Activated CD8-positive, alpha-beta T cell treated with anti-CD3 and anti-CD28 coated beads, Interleukin-2, amount 10 ng/mL, durations not matched to agents 7 days and 5 days (primary cell): Measurements from ENCODE around the gene TNXB. TPM values are rescaled to one million over a fixed set of nuclear protein-coding genes. Genes with fewer than 3 reads are reported as not detected.
A peak's percentile ranks its signal among the peaks of the same experiment; 100 is the strongest.

Experiments
- ATAC-seq: fragments of 150-1000 bp; cut with Tn5 transposase; one replicate; pipeline ENCODE4 v1.10.0; 2021; ENCODE audit warnings: moderate library complexity
- CTCF ChIA-PET: fragments of 350-600 bp; sonication (Branson Sonifier 250); formaldehyde crosslinking; loops from one replicate; lab custom pipeline; 2021; ENCODE audit warnings: antibody characterized with exemption; lab: Charles Lee
- POLR2A ChIA-PET: fragments of 350-600 bp; sonication (Branson Sonifier 250); formaldehyde crosslinking; loops from one replicate; lab custom pipeline; 2021; ENCODE audit warnings: antibody characterized with exemption; lab: Charles Lee
- DNase-seq: peaks from one replicate; pipeline ENCODE4 v3.0.0-alpha.2; 2020
- H3K27ac Mint-ChIP-seq: one replicate; pipeline ENCODE4 v1.8.0; 2021; ENCODE audit warnings: mild to moderate bottlenecking, mixed read lengths
- H3K27me3 Mint-ChIP-seq: one replicate; pipeline ENCODE4 v1.8.0; 2021; ENCODE audit warnings: low read depth, mixed read lengths
- H3K36me3 Mint-ChIP-seq: one replicate; pipeline ENCODE4 v1.8.0; 2021; ENCODE audit warnings: low read depth, mixed read lengths
- H3K4me1 Mint-ChIP-seq: one replicate; pipeline ENCODE4 v1.8.0; 2021; ENCODE audit warnings: low read depth, mixed read lengths
- H3K4me3 Mint-ChIP-seq: one replicate; pipeline ENCODE4 v1.8.0; 2021; ENCODE audit warnings: mild to moderate bottlenecking, mixed read lengths
- H3K9me3 Mint-ChIP-seq: one replicate; pipeline ENCODE4 v1.8.0; 2022; ENCODE audit warnings: mixed read lengths; ENCODE audit not compliant: insufficient read depth
- total RNA-seq, 2 experiments: library from RNA; stranded (reverse); gene quantifications; one replicate each; pipeline ENCODE4 v1.2.3, GENCODE V29; 2021

Gene TNXB
- total RNA-seq, 2 experiments from 2014 or later, result 3.4 to 4.8 TPM

DNA sequence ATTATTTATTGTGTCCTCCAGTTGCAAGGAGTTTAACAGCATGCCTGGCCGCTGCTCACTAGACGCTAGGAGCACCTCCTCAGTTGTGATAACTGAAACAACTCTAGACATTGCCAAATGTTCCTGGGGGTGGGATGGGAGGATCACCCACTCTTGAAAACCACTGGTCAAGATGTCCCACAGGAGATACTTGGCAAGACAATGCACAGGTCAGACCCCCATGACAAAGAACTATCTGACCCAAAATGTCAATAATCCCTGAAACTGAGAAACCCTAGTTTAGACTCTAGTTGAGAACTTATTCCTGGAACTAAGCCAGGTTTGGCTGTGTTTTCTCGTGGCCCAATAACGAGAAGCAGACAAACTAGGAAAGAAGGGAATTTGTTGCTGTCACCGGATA is 30.5 kb upstream of the TNXB start:
- no peak for DNase-seq
- no peaks in the 10 kb centered on the region for H3K9me3 Mint-ChIP-seq
- H3K4me1 Mint-ChIP-seq, result no peaks in the 10 kb centered on the region
- no peak overlapping the region for H3K4me3 Mint-ChIP-seq
- ChIA-PET POLR2A (no interaction called here), CTCF (interaction anchor here (1.6 kb wide), 1 partner anchor 10 kb away, joined by 10 read pairs; the partner anchor contains the start of gene FKBPL)
- H3K27ac Mint-ChIP-seq, result no peak overlapping the region
- no peaks in the 10 kb centered on the region for H3K36me3 Mint-ChIP-seq
- no peak for ATAC-seq
- peaks cover 12% of the 10 kb centered on the region for H3K27me3 Mint-ChIP-seq

DNA sequence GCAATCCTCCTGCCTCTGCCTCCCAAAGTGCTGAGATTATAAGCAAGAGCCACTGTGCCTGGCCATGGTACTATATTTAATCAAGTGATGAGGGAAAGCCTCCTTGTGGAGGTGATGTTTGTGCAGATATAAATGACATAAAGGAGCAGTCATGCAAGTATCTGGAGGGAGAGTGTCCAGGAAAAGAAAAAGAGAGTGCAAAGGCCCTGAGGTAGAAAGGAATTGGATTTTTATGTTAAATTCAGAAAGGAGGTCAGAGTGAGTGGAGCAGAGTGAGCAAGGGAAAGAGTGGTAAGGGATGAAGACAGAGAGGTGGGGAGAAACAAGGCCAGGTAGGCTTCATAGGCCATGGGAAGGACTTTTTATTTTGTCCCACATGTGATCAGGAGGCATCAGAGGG is 28.3 kb upstream of the TNXB start:
- Mint-ChIP-seq H3K36me3 (no peaks in the 10 kb centered on the region), H3K4me3 (no peak overlapping the region), H3K27me3 (peaks cover 15% of the 10 kb centered on the region), H3K27ac (no peak overlapping the region), H3K4me1 (no peaks in the 10 kb centered on the region), H3K9me3 (no peaks in the 10 kb centered on the region)
- DNase-seq, result no peak
- ChIA-PET POLR2A (no interaction called here), CTCF (no interaction called here)
- ATAC-seq, result no peak

DNA sequence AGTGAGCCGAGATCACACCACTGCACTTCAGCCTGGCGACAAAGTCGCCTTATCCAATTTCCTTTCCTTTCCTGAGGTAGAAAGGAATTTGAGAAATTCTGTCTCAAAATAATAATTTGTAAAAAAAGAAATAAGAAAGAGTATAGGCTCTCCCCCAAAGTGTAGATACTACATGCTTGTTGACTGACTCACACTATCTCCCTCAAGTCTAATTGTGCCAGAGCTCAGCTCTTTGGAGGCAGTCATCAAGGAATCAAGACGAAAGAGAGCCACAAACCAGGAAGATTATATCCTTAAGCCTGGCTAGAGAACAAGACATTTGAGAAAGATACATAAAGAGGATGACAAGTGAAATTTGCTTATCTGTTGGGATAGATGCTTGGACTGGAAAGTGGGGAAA is 24.6 kb upstream of the TNXB start:
- ChIA-PET POLR2A (no interaction called here), CTCF (no interaction called here)
- no peak overlapping the region for H3K4me3 Mint-ChIP-seq
- H3K36me3 Mint-ChIP-seq, result peaks cover 1% of the 10 kb centered on the region
- H3K27ac Mint-ChIP-seq, result no peak overlapping the region
- ATAC-seq, result no peak
- no peaks in the 10 kb centered on the region for H3K9me3 Mint-ChIP-seq
- peaks cover 14% of the 10 kb centered on the region for H3K4me1 Mint-ChIP-seq
- H3K27me3 Mint-ChIP-seq, result peaks cover 9% of the 10 kb centered on the region
- no peak for DNase-seq

DNA sequence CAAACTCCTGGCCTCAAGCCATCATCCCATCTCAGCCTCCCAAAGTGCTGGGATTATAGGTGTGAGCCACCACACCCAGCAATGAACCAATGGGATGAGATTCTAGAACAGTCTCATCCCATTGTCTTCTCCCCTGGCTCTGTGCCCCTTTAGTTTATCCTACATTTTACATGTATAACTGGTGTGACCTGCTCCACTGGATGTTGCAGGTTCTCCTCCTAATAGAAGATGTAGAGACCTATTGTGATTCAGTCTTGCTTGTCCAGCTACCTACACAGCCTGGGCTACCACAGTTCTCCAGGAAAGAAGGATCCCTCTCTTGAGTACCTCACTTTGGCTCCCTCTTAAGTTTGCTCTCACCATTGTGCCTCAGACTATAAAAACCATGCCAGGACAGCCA is 23.0 kb upstream of the TNXB start:
- Mint-ChIP-seq H3K4me3 (no peak overlapping the region), H3K9me3 (no peaks in the 10 kb centered on the region), H3K36me3 (peaks cover 10% of the 10 kb centered on the region), H3K27ac (no peak overlapping the region), H3K27me3 (peaks cover 9% of the 10 kb centered on the region), H3K4me1 (peaks cover 27% of the 10 kb centered on the region)
- POLR2A ChIA-PET, result no interaction called here
- CTCF ChIA-PET, result interaction anchor here (1.3 kb wide), 1 partner anchor 64 kb away, joined by 4 read pairs; no protein-coding TSS in a partner anchor
- no peak for ATAC-seq
- no peak for DNase-seq

DNA sequence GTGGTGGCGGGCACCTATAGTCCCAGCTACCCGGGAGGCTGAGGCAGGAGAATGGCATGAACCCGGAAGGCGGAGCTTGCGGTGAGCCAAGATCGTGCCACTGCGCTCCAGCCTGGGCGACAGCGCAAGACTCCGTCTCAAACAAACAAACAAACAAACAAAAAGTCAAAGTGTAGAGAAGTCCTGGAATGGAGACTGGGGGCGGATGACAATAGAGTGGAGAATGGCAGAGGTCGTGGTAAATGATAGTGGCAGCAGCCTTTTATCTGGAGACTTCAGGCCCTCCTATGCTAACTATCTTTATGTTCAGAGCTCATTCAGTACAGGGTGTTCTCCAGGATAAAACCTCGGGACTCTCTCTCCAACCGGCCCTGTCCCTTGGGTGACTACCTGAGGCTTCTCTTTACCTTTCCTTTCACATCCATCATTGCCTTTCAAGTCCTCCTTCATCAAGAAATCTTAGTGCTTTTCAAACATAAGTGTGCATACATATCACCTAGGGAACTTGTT is 22.4 kb upstream of the TNXB start:
- DNase-seq (no peak), ATAC-seq (no peak)
- peaks cover 16% of the 10 kb centered on the region for H3K36me3 Mint-ChIP-seq
- POLR2A ChIA-PET, result no interaction called here
- H3K27ac Mint-ChIP-seq, result no peak overlapping the region
- no peaks in the 10 kb centered on the region for H3K9me3 Mint-ChIP-seq
- H3K4me3 Mint-ChIP-seq, result peak overlapping the region; percentile 11
- peaks cover 33% of the 10 kb centered on the region for H3K4me1 Mint-ChIP-seq
- H3K27me3 Mint-ChIP-seq, result peaks cover 9% of the 10 kb centered on the region
- CTCF ChIA-PET, result interaction anchor here (1.3 to 5.4 kb wide), 3 partner anchors 14 to 64 kb away, joined by 4 to 67 read pairs (median 4); no protein-coding TSS in a partner anchor

DNA sequence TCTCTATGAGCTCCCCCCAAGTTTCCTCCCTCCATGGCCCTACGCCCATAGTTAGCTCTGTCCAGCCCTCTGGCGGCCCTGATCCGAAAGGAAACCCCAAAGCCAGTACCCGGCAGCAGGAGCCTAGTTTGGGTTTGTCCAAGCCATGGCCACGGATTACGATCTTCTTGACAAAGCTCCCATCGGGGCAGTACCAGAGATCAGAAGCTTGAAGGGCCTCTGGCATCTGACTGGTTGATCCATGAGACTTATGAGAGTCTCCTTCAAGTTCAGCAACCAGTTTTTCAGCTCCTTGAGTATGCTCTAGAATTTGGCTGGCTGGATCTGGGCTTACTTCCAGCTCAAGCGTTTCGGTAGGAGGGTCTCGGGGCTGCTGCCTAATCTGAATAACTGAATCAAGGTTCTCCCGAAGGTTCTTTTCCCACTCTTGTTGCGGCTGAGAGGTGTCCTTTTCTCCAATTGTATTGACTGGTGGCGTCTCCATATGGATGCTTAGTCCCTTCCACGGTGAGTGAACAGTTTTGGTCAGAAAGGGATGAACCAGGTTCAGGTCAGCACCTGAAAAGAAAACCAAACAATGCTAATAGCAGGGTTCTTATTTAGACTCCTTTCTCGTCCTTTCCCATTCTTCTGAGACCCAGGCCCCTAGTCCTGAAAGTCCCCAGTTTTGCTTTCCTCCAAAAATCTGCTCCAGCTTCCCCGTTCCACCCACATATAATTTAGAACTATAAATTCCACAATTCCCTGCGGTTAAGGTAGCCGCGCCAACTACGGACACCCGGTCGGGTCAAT is 20.4 kb upstream of the TNXB start:
- no peak for ATAC-seq
- Mint-ChIP-seq H3K36me3 (peaks cover 26% of the 10 kb centered on the region), H3K4me1 (peaks cover 41% of the 10 kb centered on the region), H3K4me3 (peak overlapping the region; percentile 99), H3K9me3 (no peaks in the 10 kb centered on the region), H3K27me3 (peaks cover 4% of the 10 kb centered on the region), H3K27ac (peak overlapping the region; percentile 98)
- CTCF ChIA-PET, result interaction anchor here (0.5 to 5.4 kb wide), 10 partner anchors 9 to 709 kb away, joined by 3 to 67 read pairs (median 4); partner anchors contain the start of genes AGPAT1 and TAP2
- no peak for DNase-seq
- POLR2A ChIA-PET, result interaction anchor here (0.6 to 3.8 kb wide), 7 partner anchors 12 to 932 kb away, joined by 3 to 35 read pairs (median 5); partner anchors contain the start of genes GPSM3, PBX2 and PRRT1

DNA sequence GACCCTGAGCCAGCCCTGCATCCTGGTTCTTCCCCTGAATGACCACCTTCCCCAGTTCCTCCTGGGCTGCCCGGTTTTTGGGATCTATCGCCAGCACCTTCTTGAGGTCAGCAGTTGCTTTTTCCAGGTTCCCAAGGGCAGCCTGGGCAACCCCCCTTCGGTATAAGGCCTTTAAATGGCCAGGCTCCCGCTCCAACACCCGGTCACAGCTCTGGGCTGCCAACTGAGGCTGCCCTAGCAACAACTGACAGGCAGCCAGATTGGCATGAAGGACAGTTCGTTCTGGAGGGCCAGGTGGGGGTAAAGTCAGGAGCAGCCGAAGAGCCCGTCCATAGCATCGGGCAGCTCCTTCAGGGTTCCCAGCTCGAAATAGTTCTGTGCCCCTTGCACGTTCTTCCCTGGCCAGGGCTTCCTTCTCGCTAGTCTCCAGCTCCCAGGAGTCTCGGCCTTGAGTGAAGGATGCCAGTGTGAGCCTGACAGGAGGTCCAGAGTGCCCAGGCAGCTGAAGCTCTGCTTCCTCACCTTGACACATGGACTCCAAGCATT is 19.7 kb upstream of the TNXB start:
- ChIA-PET POLR2A (interaction anchor here (0.5 to 3.8 kb wide), 10 partner anchors 12 to 932 kb away, joined by 3 to 35 read pairs (median 4); partner anchors contain the start of genes GPSM3 and PBX2), CTCF (interaction anchor here (0.5 to 5.4 kb wide), 9 partner anchors 10 to 710 kb away, joined by 3 to 67 read pairs (median 3); partner anchors contain the start of genes AGPAT1 and TAP2)
- ATAC-seq (no peak), DNase-seq (no peak)
- Mint-ChIP-seq H3K36me3 (peaks cover 32% of the 10 kb centered on the region), H3K4me1 (peaks cover 46% of the 10 kb centered on the region), H3K27me3 (peaks cover under 1% of the 10 kb centered on the region), H3K9me3 (no peaks in the 10 kb centered on the region), H3K27ac (peak overlapping the region; percentile 98), H3K4me3 (peak overlapping the region; percentile 99)

DNA sequence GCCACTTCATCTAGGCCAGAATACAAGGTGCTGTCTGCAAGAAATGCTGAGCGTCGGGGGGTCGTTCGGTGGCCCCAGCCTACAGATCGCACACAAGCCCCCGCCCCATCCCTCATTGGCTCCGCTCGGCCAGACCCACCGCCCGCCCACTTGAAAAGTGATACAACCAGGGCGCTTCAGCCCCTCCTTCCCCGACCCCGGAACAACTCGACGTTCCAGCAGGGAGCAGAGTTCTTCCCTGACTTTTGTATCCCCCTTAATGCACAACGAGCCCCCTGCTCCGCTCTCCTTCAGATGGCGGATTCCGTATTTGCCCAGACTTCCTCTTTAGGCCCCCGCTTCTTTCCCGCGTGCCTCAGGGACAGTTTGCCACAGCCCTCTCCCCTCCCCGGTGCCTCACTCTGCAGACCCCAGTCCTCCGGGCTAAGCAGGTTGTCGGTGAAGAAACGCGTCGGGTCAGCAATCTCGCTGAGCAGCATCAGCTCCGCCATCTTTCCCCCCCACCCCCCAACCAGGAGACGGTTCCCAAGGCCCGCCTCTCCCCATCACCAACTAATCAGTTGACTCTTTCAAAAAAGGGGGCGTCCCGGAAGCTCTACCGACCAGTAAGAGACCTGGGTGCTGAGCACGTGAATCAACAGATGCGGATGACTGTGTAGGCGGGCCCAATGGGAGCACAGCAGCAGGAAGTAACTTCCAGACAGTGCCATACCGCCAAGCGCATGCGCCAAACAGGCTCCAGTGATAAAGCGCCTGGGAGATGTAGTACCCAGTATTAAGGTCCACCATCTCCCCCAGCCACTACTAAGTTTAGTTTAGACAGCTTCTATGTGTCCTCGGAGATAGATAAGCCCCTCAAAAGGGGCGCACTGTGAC is 18.8 kb upstream of the TNXB start, which contains the start of gene ATF6B:
ATF6B (minus strand) TSS at position 530 of the 876 bp plus-strand sequence; CDS start at position 491, 39 bp downstream.
- Mint-ChIP-seq H3K4me3 (peak within 1 kb of the TSS; percentile 99), H3K36me3 (peaks cover 38% of the 10 kb centered on the region), H3K27me3 (no peaks in the 10 kb centered on the region), H3K27ac (peak within 1 kb of the TSS; percentile 98), H3K9me3 (no peaks in the 10 kb centered on the region), H3K4me1 (peaks cover 46% of the 10 kb centered on the region)
- ChIA-PET CTCF (interaction anchor here (1.0 to 5.4 kb wide), 6 partner anchors 10 to 68 kb away, joined by 3 to 67 read pairs (median 4); partner anchors contain the start of gene AGPAT1), POLR2A (interaction anchor here (0.6 to 3.8 kb wide), 10 partner anchors 11 to 1493 kb away, joined by 3 to 35 read pairs (median 3); partner anchors contain the start of genes GPSM3, ITPR3 and PBX2)
- peak; percentile 95 for ATAC-seq
- peak; percentile 99 for DNase-seq

DNA sequence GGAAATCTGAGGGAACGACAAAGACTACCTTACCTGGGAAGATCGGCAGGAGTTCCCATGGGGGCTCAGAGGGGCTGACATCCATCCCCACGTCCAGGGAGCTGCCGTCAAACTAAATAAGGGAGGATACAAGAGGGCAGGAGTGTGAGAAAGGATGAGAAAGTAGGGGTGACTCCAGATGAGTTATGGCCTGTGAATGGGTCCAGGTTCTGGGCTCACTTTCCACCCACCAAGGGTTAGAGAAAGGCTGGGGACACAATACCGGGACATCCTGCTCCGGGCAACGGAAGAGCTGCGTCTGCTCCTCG is 18.2 kb upstream of the TNXB start:
- H3K4me3 Mint-ChIP-seq, result peak overlapping the region; percentile 99
- H3K27me3 Mint-ChIP-seq, result no peaks in the 10 kb centered on the region
- POLR2A ChIA-PET, result interaction anchor here (0.6 to 3.8 kb wide), 4 partner anchors 49 to 1494 kb away, joined by 3 to 35 read pairs (median 3); partner anchors contain the start of genes GPSM3, ITPR3 and PBX2
- DNase-seq (no peak), ATAC-seq (no peak)
- H3K9me3 Mint-ChIP-seq, result no peaks in the 10 kb centered on the region
- peaks cover 46% of the 10 kb centered on the region for H3K4me1 Mint-ChIP-seq
- peak overlapping the region; percentile 98 for H3K27ac Mint-ChIP-seq
- peaks cover 38% of the 10 kb centered on the region for H3K36me3 Mint-ChIP-seq
- CTCF ChIA-PET, result interaction anchor here (1.0 to 5.4 kb wide), 5 partner anchors 10 to 68 kb away, joined by 3 to 67 read pairs (median 5); partner anchors contain the start of gene AGPAT1

DNA sequence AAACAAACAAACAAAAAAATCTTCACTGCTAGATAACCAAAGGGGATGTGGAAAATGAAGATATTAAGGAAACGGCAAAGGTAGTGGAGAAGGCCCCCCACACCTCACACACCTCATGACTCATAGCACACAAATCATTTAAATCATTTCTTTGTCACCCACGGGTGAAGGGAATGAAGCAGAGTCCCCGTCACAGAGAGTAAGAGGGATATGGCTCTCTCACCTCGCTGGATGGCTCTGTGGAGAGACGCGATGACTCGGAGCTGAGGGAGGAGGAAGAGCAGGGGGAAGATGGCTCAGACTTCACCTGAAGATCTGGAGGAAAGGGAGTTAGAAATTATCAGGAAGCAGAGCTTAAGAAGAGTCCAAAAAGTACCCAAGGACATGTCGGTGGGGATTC is 17.7 kb upstream of the TNXB start:
- ATAC-seq, result no peak
- Mint-ChIP-seq H3K9me3 (no peaks in the 10 kb centered on the region), H3K27ac (peak overlapping the region; percentile 98), H3K36me3 (peaks cover 41% of the 10 kb centered on the region), H3K4me1 (peaks cover 46% of the 10 kb centered on the region), H3K27me3 (no peaks in the 10 kb centered on the region), H3K4me3 (peak overlapping the region; percentile 99)
- no peak for DNase-seq
- POLR2A ChIA-PET, result interaction anchor here (0.7 to 3.8 kb wide), 2 partner anchors 49 to 65 kb away, joined by 3 to 35 read pairs; partner anchors contain the start of genes GPSM3 and PBX2
- CTCF ChIA-PET, result interaction anchor here (1.0 to 5.4 kb wide), 3 partner anchors 9 to 69 kb away, joined by 3 to 67 read pairs (median 28); no protein-coding TSS in a partner anchor
